Ramos (cell line): ENCODE data around the gene LENG8.

Experiments
- in situ Hi-C: fragments of 300-500 bp; cut with MboI; formaldehyde crosslinking; loops from one replicate; pipeline ENCODE4 v1.14.3; 2022; ENCODE audit warnings: low sequenced_read_pairs; ENCODE audit not compliant: unreplicated experiment

LENG8 gene

DNA sequence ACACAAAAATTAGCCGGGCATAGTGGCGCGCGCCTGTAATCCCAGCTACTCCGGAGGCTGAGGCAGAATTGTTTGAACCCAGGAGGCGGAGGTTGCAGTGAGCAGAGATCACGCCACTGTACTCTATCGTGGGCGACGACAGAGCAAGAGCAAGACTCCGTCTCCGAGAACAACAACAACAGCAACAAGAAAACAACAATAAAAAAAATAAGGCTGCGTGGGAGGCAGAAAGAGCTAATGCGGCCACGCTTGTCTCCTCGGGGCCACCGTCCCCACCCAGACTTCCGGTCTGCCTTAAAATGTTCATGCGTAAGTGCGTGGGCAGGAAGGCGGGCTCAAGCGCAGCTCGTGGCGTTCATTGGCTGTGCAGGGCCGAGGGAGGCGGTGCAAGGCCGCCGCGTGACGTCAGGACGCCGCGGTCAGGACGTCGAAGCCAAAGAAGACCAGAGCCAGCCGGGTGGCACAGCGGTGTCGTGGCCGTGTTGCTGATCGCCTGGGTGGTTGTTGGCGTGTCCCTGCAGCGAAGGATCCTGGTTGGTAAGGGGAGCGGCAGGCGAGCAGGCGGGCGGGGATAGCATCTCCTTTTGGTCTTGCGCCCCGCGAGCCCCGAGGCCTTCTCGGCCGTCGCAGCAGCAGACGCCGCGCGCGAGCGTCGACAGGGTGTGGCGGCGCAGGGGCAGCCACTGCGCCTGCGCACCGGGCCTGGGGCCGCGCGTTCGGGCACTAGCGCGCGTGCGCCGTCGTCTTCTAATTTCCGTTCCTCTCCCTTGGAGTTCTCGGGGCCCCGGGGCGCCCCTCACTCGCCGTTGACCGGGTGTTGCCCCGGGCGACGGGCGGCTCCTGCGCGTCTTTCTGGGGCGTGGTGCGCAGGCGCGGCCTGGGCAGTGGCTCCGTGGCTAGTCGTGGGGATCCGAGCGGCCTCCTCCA lies at the start of gene LENG8:
Gene LENG8 (plus strand): TSS at position 426 of the 927 bp plus-strand sequence. CDS start 2,146 bp downstream, outside the sequence.
- in situ Hi-C loops = no loop called here

DNA sequence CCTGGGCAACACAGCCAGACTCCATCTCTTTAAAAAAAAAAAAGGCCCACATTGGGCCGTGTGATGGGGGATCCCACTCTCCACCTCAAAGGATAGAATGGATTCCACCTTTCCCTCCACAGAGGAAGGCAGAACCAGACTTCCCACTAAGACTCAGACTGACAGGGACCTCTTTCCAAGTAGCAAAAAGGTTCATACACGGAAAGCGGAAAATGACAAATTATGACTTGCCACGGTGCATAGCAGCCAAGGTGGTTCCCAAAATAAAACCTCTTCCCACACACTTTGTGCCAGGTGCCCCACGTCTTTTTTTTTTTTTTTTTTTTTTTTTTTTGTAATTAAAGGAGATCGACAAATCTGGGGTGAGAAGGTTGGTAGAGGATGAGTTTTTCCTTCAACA lies 48.1 kb upstream of the LENG8 start:
- in situ Hi-C loops = no loop called here

- in situ Hi-C loops = no loop called here
These were observed 45.9 kb upstream of the LENG8 start for GRCh38 chr19:54403054-54403453.

DNA sequence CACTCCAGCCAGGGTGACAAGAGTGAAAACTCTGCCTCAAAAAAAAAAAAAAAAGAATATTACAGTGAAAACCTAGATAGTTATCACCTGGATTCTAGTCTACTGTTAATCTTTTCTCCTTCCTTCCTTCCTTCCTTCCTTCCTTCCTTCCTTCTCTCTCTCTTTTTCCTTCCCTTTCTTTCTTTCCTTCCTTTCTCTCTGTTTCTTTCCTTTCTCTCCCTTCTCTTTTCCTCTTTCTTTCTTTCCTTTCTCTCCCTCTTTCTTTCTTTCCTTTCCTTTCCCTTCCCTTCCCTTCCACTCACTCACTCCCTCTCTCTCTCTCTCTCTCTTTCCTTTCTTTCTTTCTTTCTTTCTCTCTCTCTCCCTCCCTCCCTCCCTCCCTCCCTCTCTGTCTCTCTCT lies 43.4 kb upstream of the LENG8 start:
- in situ Hi-C loops = no loop called here

DNA sequence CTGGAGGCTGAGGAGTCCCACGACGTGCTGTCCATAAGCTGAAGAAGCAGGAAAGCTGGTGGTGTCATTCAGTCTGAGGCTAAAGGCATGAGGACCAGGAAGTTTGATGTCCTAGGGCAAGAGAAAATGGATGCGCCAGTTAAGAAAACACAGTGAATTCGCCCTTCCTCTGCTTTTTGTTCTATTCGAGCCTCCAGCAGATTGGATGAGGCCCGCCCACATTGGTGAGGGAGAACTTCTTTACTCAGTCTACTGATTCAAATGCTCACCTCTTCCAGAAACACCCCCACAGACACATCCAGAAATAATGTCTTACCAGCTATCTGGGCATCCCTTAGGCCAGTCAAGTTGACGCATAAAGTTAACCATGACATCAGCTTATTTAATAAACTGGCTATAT lies 41.2 kb upstream of the LENG8 start:
- in situ Hi-C loops = no loop called here

- in situ Hi-C loops = no loop called here
These were observed 40.5 kb upstream of the LENG8 start for GRCh38 chr19:54408456-54409026.

- in situ Hi-C loops = no loop called here
These were observed 38.0 kb upstream of the LENG8 start for GRCh38 chr19:54411033-54411432.

DNA sequence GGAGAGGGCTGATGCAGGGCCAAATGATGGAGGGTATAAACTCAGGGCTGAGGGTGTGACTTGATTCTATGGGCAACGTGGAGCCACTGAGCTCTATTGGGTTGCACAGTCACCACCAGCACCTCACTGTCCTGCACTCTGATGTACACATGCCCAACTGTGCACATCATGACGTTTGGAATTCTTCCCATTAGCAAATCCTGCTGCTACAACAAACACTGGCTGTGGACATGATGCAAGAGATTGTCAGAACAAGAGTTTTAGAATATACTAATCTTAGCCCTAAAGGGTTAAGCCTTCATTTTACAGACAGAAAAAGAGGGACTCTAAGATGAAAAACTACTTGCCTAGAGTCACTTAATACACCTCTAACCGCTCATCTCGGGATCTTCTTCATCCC lies 36.1 kb upstream of the LENG8 start:
- in situ Hi-C loops = no loop called here

GRCh38 chr19:54414156-54414555 lies 34.8 kb upstream of the LENG8 start:
- in situ Hi-C loops = no loop called here

DNA sequence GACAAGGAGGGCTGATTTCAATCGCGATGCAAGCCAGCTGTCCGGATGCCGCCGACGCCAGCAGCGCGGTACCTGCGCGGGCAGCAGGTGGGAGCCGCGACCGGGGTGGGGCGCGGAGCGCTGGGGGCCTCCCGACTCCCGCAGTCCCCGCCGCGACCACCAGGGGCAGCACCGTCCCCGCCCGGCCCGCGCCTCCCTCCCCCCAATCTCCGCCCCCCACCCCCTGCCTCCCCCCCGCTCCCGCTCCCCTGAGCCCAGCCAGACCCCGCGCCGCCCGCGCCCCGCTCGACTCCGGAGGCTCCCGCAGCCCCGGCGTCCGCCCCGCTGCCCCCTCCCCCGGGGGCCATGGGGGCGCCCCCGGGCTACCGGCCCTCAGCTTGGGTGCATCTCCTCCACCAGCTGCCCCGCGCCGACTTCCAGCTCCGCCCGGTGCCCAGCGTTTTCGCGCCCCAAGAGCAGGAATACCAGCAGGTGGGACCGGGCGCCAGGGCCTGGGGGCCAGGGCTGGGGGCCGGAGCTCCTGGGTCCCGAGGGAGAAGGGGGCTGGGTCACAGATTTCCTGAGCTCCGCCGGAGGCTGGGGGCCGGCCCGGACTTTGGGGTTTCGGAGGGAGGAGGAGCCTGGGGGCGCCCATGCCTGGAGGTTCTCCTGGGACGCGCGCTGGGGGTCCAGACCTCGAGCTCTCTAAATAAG lies 33.6 kb upstream of the LENG8 start, which contains the start of gene TTYH1:
Gene TTYH1 (plus strand): TSS at position 257 of the 693 bp plus-strand sequence. CDS start 89 bp downstream, at position 346.
- in situ Hi-C loops = no loop called here

- in situ Hi-C loops = no loop called here
These were observed 32.9 kb upstream of the LENG8 start for GRCh38 chr19:54415901-54416673.

DNA sequence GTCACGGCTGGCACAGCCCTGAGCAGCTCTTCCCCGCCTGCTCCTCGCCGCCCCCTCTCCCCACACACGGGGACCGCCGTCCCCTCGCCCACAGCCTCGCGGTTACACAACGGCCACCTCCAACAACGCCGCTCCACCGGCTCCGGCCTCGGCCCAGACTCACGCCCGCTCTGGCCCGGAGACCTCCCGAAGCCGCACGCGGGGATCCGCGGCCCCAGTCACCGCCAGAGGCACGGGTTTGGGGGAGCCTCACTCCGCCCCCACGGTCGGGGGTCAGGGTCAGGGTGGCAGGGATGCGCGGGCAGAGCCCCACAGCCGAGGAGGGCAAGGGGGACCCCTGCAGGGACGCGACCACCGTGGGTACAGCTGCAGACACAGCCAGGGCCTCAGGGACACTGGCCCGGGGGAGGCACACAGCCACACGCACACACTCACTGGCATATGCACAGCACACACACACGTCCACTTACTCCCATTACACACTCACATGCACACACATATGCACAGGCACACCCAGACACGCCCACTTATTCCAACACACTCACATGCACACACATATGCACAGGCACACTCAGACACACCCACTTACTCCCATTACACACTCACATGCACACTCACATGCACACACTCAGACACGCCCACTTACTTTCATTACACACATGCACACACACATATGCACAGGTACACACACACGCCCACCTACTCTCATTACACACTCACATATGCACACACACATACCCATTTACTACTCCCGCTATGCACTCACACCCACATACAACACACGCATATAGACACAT lies 32.1 kb upstream of the LENG8 start:
- in situ Hi-C loops = no loop called here

DNA sequence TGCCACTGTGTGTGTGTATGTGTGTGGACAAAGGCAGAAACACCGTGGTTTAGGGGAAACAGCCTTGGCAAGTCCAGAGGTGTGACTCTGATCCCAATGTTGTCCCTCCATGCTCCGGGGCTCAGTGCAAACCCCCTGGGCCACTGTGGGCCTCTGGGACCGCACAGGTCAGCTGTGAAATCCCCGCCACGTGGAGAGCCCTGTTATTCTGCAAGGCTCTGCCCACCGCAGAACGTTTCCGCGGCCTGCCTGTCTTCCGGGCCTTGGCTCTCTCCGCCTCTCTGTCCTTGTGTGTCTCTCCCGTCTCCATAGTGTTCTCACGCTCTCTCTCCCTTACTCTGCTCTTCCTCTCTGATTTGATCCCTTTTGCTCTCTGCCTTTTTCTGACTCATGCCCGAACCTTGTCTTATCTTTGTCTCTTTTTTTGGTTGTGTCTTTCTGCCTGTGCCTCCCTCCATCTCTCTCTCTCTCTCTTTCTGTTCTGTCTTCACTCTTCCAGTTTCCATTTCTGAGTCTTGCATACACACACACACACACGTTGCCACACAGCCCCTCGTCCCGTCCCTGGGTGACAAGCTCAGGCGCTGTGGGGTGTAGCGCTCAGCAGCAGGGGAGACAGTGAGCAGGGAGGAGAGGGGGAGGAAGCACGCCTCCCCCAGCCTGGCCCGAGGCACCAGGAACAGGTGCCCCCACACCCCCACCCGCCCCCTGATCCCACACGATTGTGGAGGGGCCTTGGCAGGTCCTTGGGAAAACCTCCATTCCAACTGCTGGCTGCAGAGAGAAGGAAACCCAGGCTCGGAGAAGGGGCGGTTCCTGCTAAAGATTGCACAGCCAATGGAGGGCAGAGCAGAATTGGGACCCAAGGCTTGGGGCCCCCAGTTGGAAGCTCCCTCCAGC lies 30.7 kb upstream of the LENG8 start:
- in situ Hi-C loops = no loop called here

- in situ Hi-C loops = no loop called here
These were observed 29.8 kb upstream of the LENG8 start for GRCh38 chr19:54418930-54419800.

DNA sequence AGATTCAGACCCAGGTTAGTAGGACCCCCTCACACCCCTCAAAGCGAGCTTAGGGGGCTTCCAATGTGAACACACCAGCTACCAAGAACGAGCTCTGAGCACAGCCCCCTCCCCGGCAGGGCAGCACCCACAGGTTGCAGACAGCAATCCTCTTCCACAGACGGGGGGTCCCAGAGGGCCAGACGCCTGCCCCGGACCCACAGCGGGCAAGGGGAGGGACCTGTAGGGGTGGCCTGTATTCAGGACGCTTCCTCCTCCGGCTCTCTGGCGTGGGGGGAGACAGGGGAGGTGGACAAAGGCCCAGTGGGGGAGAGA lies 29.0 kb upstream of the LENG8 start:
- in situ Hi-C loops = no loop called here

DNA sequence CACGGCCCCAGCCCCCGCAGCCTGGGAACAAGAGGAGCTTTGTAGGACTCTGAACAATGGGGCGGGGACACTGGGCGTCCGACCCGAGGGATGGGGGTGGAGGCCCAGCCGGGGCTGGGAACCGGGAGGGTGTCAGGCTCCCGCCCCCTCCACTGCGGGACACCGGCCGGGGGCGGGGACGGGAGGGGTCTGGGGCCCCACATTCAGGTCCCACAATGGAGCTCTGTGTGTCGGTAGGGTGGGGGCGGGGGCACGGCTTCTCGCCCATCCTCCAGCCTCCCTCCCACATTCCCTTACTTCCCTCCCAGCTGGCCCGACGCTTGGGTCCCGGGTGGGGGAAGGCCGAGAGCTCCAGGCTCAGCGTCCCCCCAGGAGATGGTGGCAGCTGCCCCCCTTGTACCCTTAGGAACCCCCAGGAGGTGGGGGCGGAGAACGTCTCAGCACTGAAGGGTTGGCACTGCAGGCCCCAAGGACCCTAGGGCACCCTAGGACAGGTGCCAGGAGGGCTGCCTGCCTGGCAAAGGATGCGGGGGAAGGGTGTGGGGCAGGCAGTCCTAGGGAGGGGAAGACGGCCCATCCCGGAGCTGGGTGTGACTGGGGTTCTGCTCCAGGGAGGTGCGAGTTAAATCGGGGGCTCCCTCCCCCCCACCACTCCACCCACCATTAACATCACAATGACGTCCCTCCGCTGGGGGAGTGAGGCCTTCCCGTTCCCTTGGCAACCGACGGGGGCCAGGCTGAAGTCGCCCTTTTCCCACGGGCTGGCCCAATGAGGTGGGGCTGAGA lies 28.4 kb upstream of the LENG8 start:
- in situ Hi-C loops = no loop called here

GRCh38 chr19:54421169-54421516 lies 27.9 kb upstream of the LENG8 start:
- in situ Hi-C loops = no loop called here
